ENCODE data around the gene GPANK1.

The GPANK1 gene

DNA sequence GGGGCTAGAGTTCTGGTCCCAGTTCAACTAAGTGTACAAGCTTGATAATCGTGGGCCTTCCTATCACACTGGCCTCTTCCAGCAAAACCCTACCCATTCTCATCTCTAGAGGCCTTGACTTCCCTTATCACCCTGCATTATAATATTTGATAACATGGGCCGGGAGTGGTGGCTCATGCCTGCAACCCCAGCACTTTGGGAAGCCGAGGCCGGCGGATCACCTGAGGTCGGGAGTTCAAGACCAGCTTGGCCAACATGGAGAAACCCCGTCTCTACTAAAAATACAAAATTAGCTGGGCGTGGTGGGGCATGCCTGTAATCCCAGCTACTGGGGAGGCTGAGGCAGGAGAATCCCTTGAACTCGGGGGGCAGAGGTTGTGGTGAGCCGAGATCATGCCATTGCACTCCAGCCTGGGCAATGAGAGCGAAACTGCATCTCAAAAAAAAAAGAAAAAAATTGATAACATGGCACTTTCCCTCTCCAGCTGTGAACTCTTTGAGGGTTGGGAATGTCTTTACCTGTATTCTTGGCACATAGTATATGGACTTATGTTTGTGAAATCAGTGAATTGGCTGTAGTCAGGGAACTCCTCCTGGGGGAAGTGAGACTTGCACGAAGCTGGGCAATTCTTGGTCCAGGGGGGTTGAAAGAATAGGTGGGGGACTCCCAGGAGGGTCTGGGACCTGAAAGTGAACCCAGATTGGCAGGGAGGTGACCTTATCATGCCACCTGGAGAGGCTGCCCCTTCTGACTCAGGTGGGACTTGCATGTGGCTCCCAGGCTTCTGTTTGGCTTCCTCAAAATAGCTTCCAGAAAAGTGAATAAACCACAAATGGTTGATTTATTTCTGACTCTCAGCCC lies 3.3 kb downstream of the GPANK1 start:
- DNase-seq = no peak

DNA sequence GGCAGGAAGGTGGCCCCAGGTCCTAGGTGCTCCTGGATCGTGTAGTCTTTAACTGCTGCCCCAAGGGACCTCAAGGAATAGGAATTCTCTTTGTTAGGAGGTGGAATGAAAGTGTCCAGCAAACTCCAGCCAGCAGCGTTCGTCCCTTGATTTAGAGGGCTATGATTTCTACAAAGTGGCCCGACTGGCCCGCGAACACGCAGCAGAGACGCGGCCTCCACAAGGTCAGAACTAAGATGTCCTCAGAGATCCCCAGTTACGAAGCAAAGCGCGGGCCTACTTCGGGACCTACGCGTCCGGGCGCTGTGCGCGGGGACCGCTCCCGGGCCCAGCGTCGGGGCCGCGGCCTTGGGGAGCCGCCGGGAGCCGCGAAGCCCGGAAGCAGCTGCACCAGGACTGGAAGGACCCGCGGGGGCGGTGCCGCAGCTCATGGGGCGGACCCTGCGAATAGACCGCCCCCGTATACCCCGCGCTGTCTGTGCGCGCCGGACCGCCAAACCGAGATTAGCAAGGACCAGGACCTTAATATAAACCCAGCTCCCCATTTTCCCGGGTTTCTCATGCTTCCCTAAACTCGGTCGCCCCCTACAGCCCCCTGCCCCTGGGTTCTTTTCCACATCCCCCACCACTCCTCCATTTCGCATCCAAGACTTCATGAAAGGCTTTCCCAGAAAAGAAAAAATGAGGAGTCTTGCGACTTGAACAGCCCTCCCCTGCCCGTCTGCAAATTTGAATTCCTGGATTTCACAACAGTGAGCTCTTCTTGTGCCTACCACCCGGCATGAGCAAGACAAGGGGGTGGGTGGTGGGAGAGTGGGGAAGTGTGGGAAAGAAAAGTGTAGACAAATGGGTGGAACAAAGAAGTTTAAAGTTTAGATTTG lies 4.2 kb downstream of the GPANK1 start, which contains the start of gene C6orf47:
C6orf47 (minus strand) TSS at position 398 of the 881 bp plus-strand sequence. CDS start 831 bp downstream, outside the sequence.
- DNase-seq = peak; percentile 79

DNA sequence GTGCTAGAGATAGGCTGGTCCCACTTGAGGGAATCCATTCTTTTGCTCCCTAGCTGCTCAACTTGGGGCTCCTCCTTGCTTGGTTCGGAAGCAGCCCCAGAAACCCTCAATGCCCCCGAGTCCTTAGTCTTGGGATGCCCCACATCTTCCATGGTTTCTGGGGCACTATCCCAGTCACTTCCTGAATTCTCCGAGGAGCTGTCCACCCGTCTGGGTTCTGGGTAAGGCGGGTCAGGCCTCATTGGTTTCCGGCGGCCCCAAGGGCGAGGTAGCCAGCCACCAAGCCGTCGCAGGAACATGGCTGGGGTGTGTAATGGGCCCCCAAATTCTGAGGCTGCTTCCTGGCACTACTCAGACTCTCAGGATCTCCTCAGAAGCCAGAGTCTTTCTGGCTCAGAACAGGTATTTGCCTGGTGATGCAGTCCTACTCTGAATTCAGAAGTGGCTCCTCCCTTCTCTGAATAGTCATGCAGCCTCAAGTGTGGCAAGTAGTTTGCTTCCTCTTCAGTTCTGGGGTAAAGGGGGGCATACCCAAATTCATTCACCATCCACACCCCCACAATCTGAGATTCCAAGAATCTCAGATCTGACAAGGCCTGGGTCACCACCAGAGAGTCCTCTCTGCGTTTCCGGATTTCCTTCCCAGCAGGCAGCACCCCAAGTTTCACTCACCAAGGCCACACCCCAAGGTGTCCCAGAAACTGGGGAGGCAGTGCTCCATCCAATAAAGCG lies 5.0 kb downstream of the GPANK1 start:
- DNase-seq = no peak

DNA sequence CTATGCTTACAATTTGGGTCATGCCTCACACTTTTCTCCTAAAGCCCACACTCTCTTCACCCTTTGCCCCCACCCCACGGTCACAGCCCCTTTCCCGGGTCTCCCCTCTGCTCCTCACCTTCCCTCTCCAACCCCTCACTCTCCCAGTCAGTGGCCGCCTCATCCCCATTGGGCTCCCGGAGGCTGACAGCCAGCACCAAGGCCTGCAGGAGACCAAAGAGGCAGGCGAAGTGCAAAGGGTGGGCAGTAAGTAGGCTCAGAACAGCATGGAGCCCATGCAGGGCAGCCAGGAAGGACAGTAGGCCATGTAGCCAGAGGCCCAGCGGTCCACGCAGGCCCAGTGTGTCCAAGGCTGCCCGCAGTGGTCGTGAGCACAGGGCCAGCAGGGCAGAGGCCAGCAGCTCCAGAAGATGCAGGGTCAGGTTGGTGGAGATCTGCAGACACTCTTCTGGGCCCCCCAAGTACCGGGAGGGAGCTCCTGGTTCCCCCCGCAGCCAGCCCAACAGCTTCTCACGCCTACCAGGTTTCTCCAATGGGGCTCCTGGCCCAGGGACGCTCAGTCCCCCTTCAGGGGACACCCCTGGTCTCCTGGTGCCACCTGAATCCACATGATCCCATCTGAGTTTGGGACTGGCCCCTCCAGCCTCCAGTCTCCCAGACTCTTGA lies 5.7 kb downstream of the GPANK1 start:
- DNase-seq = no peak

DNA sequence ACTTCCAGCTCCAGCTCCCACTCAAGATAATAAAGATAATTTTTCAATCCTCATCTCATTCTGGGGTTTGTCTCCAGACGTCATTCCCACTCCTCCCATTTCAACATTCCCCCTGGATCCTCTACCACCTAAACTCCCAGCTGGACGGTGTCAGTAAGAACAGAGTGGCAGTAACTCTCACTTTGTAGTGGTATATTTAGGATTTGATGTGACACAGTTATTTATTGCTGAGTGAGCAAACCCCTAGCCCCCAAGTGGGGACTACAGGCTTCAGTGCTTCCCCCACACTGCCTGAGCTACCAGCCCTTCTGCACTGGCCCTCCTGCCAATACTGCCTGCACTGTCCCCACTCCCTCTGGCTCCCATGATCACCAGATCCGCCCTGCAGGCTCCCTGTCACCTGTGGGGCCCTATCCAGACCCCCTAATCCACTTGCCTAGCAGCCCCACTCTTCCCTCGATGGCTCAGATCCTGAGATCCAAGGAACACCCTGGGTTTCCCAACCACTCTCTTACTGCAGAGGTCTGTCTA lies 6.6 kb downstream of the GPANK1 start:
- DNase-seq = no peak

DNA sequence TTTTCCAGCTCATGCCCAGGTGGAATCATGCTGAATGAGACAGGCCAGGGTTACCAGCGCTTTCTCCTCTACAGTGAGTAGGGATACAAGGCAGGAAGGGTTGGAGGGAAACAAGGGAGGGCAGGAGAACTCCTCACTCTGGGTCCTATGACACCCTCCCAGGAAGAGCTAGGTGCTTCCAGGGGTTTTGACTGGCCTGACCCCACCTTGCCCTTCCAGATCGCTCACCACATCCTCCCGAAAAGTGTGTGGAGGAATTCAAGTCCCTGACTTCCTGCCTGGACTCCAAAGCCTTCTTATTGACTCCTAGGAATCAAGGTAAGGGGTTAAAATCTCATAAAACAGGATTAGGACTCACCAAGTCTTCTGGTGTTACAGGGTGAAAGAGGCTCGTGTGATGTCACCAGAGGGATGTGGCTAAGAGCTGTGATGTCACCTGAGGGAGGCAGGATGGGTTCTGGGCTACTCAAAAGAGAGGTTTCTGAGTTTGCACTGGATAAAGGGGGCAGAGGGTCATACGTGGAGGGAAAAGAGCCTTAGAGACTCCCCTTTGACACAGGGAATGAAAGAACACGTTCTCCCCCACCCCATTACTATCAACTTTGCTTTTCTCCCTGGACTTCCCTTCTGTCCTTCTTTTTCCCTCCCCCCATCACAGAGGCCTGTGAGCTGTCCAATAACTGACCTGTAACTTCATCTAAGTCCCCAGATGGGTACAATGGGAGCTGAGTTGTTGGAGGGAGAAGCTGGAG lies 7.2 kb downstream of the GPANK1 start:
- DNase-seq = no peak

DNA sequence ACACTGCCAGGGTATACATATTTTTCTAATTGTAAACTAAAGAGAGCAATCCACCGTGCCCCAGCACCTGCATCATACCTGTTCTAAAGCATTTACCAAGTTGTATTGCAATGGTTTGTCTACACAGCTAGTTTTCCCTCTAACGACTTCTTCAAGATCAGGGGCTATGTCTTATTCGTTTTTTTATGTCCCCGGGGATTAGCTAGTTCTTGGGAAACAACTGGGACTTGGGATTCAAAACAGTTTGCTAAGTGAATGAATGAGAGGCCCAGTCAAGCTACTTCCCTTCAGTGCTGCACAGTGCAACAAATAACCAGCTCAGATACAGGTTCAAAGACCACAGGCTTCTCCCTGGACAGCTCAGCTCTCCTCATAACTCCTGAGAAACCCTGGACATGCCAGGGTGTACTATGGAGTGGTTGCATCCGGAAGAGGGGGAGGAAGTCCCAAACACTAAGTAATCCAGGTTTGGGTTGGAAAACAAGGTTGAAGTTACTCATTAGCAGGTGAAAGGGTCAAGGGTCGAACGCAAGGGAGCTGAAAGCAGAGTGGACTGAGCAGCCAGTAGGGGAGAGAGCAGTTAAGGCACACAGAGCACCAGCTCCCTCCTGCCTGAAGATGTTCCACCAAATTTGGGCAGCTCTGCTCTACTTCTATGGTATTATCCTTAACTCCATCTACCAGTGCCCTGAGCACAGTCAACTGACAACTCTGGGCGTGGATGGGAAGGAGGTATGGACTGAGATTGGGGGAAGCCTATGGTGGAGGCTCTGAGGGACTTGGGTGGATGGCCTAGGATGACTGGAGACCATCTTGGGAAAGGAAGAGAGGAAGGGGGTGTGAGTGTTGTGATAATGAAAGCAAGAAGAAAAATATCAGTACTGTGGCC lies 9.2 kb downstream of the GPANK1 start, which contains the start of gene APOM:
APOM (plus strand) TSS at position 546 of the 889 bp plus-strand sequence; CDS start at position 619, 73 bp downstream.
- DNase-seq = no peak

DNA sequence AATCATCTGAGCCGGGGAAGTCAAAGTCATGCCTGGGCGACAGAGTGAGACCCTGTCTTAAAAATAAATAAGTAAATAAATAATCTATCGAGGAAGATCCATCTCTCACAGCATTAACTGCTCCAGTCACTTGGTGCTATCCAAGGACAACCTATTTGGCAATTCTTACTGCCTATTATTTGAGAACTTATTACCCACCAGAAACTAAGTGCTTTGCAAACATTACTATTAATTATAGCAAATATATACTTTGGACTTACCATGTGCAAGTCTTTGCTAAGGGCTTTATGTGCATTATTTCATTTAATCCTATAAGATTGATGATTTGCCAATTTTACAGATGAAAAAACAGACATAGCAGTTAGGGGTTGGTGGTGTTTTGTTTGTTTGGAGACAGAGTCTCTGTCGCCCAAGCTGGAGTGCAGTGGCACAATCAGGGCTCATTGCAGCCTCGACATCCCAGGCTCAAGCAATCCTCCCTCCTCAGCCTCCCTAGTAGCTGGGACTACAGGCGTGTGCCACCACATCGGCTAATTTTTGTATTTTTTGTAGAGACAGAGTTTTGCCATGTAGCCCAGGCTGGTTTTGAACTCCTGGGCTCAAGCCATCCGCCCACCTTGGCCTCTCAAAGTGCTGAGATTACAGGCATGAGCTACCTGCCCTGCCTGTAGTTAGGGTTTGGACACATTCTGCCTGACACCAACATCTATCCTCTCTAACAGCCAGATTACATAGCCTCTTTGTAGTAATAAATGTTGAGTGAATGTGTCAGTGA lies 10.0 kb downstream of the GPANK1 start:
- DNase-seq = no peak

DNA sequence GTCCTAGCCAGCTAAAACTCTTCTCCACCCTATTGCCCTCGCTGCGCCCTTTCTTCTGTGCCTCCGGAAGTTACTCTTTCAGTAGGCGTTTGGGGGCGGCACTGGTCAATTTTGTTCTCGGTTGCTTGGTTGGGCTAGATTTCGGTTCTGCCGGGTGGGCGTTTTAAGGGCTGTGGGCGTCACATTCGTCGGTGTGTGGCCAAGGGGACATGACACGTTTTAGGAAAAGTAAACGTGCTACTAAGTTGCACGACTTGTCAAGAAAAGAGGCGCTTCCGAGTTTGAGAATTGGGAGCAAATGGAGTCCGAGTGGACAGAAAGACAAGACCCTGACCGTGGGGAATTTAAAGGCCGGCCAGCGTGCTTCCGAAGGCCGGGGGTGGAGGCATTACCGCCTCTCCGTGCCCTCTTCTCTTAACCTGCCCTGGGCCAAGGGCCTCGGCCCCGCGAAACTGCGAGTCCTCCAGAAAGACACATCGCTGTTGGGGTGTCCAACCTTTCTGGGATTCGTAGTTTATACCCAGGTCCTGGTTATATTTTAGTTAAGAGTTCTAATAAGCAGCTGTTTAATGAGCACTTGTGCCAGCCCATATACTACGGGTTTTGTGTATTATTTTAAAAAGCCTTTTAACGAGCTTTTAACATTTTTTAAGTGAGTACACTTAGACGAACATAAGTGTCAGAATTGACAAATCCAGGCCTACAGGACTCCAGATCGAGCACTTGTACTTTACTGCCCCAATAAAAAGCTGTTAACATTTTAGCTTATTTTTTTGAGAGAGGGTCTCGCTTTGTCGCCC lies 11.7 kb downstream of the GPANK1 start:
- DNase-seq = peak; percentile 82

DNA sequence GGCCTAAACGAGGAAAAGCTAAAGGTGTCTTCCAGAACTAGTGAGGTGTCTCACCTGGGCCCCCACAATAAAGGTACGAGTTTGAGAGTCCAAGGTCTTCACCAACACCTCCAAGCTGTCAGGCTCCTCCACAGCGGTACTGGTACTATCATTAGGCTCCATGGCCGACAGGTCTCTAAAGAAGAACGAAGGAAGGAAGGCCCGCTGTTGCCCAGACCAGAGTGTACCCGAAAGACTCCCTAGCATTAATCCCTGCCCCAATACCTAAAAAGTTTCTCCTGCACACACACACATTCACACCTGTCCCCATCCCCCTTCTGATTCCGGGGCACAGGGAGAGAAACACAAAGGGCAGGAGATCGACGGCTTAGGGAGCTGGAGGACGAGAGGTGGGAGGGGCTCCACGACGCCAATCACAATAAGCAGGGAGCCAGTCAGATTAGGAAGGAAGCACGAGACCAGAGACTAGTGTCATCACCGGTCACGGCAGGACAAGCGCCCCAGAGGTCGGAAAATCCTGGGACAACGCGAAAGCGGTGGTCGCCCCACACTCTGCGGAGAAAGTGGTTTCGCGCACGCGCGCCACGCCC lies 13.1 kb downstream of the GPANK1 start:
- DNase-seq = no peak

DNA sequence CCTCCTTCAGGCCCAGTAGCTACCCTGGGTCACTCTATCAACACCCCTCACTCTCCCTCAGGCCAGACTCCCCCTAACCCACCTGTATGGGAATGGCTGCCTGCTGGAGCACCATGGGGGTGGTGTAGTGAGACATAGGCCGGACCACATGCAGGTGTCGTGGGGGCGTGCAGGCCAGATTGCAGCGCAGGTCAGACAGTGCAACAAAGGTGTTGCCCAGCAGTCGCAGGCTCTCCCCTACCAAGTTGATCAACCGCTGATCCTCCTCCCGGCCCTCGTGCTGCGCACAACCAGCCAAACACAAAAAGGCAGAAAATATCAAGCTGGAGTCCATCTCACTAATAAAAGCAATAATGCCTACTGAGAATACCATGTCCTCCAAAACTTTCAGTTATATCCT lies 19.5 kb downstream of the GPANK1 start:
- no peak for DNase-seq

DNA sequence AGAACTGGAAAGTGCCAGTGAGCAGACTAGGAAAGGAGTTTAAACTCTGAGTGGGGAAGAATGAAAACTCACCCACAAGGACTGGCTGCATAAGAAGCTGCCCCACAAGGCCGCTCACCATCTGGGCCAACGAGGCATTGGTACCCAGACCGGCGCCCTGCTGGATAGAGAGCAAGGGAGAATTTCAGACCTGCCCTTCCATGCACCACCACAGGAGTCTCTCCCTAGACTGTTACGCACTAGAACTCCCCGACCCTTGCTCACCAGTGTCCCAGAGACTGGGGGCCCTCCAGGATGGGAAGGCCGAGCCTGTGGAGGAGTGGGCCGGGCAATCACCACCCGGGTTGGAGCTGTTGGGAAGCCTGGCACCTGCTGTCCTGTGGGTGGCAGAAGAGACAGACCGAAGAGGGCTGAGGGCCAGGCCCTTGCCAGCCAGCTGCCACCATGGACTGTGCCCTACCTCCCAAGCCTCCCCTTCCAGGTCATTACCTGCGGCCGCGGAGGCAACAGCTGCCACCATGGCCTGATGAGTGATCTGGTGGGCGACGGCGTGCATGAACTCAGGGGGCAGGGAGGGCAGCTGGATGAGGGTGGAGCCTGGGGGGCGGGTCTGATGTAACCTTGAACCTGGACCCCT lies 20.9 kb downstream of the GPANK1 start:
- DNase-seq = no peak

DNA sequence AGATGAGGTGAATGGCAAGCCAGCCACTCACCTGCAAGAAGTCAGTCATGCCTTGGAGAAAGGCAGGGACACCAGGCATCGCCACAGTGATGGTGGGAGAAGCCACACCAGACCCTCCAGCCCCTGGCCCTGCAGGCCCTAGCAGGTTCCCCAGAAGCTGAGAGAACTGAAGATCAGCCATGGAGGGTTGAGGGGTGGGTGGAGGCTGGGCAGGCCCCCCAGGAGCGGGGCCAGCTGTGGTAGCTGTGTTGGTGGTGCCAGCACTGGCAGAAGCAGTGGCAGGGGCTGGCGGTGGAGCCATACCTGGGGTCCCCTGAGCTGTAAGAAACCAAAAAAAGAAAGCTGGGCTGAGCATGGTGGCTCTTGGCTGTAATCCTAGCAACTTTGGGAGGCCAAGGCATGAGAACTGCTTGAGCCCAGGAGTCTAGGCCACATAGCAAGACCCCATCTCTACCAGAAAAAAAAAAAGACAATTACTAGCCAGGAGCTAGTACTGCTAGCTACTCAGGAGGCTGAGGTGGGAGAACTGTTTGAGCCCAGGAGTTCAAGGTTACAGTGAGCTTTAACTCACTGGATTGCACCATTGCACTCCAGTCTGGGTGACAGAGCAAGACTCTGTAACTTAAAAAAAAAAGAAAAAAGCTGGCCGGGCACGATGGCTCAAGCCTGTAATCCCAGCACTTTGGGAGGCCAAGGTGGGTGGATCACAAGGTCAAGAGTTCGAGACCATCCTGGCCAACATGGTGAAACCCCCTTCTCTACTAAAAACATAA lies 21.8 kb downstream of the GPANK1 start:
- DNase-seq = no peak

DNA sequence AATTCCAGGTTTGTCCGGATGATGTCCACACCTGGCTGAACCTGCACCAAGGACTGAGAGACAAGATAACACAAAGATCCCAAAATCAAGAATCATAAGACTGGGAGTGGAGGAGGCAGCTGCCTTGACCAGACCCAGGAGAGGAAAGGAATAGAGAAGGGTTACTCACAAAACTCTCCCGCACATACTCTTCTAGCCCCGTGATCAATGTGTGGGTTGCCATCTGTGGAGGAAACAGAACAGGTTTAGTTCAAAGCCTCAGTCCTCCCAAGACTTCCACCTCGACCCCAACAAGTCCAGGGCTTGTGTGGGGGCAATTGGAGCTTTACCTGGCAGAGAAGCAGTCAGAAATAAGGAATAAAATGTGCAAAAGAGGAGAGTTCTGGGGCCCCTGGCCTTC lies 23.4 kb downstream of the GPANK1 start:
- DNase-seq = no peak

DNA sequence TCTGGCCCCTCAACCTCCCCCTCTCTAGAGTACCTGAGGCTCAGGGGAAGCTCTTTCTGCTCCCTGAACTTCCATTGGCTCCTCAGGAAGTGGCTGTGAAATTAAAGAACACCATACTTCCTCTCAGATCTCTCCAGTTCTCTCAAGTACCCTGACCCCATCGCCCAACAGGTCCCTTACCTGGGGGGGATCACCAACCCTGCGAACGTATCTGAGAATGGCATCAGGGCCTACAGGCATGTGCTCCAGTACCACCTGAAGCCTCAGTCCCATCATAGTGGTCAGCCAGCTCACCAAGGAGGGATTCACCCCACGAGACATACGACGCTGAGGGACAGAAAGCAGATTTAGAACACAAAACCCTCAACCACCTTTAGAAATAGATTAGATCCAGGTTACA lies 24.2 kb downstream of the GPANK1 start:
- no peak for DNase-seq

DNA sequence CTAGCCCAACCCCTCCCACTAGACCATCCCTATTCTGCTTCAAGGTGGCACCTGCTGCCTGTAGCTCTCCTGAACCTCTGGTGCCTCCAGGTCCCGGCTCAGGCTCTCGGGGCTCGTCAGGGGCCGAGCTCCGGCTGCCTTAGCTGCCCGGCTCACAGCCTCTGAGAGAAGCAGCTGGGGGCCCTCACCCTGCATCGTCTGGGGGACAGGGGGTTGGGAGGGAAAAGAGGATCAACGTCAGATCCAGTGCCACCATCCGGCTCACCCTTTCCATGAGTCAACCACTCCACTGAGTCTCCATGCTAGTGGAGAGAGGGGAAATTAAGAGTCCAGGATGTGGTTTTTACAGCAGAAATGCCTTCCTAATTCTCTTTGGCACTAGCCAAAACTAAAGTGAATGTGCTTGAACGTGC lies 25.3 kb downstream of the GPANK1 start:
- no peak for DNase-seq

DNA sequence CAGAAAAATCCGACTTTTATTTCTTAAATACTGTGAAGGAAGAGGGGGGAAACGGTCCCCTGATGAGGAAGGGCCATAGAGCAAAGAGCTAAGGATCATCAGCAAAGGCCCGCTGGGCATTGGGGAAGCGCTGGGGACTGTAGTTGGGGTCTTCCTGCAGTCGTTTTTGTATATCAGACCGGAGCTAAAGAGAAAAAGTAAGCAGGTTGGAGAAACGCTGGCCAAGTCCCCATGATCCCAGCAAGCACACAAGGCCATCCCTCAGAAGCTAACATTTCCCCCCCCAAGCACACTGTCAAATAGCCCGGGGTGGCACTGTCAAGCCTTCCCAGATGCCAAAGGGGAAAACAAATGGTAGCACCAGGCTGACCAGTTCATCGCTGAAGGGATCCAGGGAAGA lies 25.8 kb downstream of the GPANK1 start:
- DNase-seq = no peak

All from activated CD8-positive, alpha-beta memory T cell treated with anti-CD3 and anti-CD28 coated beads, Interleukin-2, amount 50 U/mL, for 4 hours (primary cell).